ENCODE results near the gene FAM98B. TPM values are rescaled to one million over a fixed set of nuclear protein-coding genes. Genes with fewer than 3 reads are reported as not detected.

FAM98B gene
- total and polyA plus RNA-seq, 10 donors, result 5.7 to 32.3 (median 16.4) TPM

- TF ChIP-seq POLR2AphosphoS5 (IDR thresholded peaks at IDR 0.05) (no peak), POLR2A (IDR thresholded peaks at IDR 0.05) (no peak)
- TF ChIP-seq, protein P1, sequence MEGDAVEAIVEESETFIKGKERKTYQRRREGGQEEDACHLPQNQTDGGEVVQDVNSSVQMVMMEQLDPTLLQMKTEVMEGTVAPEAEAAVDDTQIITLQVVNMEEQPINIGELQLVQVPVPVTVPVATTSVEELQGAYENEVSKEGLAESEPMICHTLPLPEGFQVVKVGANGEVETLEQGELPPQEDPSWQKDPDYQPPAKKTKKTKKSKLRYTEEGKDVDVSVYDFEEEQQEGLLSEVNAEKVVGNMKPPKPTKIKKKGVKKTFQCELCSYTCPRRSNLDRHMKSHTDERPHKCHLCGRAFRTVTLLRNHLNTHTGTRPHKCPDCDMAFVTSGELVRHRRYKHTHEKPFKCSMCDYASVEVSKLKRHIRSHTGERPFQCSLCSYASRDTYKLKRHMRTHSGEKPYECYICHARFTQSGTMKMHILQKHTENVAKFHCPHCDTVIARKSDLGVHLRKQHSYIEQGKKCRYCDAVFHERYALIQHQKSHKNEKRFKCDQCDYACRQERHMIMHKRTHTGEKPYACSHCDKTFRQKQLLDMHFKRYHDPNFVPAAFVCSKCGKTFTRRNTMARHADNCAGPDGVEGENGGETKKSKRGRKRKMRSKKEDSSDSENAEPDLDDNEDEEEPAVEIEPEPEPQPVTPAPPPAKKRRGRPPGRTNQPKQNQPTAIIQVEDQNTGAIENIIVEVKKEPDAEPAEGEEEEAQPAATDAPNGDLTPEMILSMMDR (IDR thresholded peaks at IDR 0.05 in 8 of 11, conservative IDR thresholded peaks at IDR 0.05 in 3 of 11), result no peak
- intact Hi-C loops (cut with DNase I; ENCODE audit: low total_unique reads), result no loop called here
- WGBS, 5 donors, result 85 to 97% (median 92%) methylated on average over 3 of the region's 3 CpGs
- Histone ChIP-seq H3K27ac (no peak overlapping the region), H3K27me3 (replicated peaks in 1 of 7) (no peaks in the 10 kb centered on the region), H3K4me3 (no peak overlapping the region), H3K36me3 (peaks cover 0 to 15% (median 0%) of the 10 kb centered on the region in 6 donors), H3K4me1 (peaks cover 5 to 30% (median 18%) of the 10 kb centered on the region in 6 donors), H3K9me3 (no peaks in the 10 kb centered on the region)
- DNase-seq, result no peak
Observed at GRCh38 chr15:38460543-38460942, 6.6 kb downstream of the FAM98B start.

- intact Hi-C loops (cut with DNase I; ENCODE audit: low total_unique reads), result no loop called here
- DNase-seq, result no peak
- no peak overlapping the region for H3K4me3 ChIP-seq
- TF ChIP-seq, protein P1 (IDR thresholded peaks at IDR 0.05 in 8 of 11, conservative IDR thresholded peaks at IDR 0.05 in 3 of 11), result no peak
- TF ChIP-seq POLR2AphosphoS5 (IDR thresholded peaks at IDR 0.05) (no peak), POLR2A (IDR thresholded peaks at IDR 0.05) (no peak)
- no peaks in the 10 kb centered on the region for H3K9me3 ChIP-seq
- H3K4me1 ChIP-seq, result peaks cover 0 to 23% (median 11%) of the 10 kb centered on the region in 6 donors
- H3K27ac ChIP-seq, result no peak overlapping the region
- peaks cover 0 to 15% (median 0%) of the 10 kb centered on the region in 6 donors for H3K36me3 ChIP-seq
- 78 to 91% (median 87%) methylated on average over 2 of the region's 2 CpGs for WGBS, 5 donors
- H3K27me3 ChIP-seq (replicated peaks in 1 of 7), result no peaks in the 10 kb centered on the region
Observed at GRCh38 chr15:38461066-38461833, 7.3 kb downstream of the FAM98B start.

GRCh38 chr15:38463893-38464292, 10.0 kb downstream of the FAM98B start:
- 89 to 95% (median 93%) methylated on average over 3 of the region's 3 CpGs for WGBS, 5 donors
- intact Hi-C loops (cut with DNase I; ENCODE audit: low total_unique reads), result no loop called here

GRCh38 chr15:38464675-38465074, 10.7 kb downstream of the FAM98B start:
- DNase-seq, result no peak
- Histone ChIP-seq H3K4me1 (peaks cover 0 to 15% (median 6%) of the 10 kb centered on the region in 6 donors), H3K4me3 (no peak overlapping the region), H3K27me3 (replicated peaks in 1 of 7) (no peaks in the 10 kb centered on the region), H3K27ac (no peak overlapping the region), H3K36me3 (peaks cover 0 to 21% (median 6%) of the 10 kb centered on the region in 6 donors), H3K9me3 (no peaks in the 10 kb centered on the region)
- WGBS, 5 donors, result 68 to 97% (median 79%) methylated on average over 4 of the region's 4 CpGs
- TF ChIP-seq POLR2A (IDR thresholded peaks at IDR 0.05) (no peak), POLR2AphosphoS5 (IDR thresholded peaks at IDR 0.05) (no peak)
- intact Hi-C loops (cut with DNase I; ENCODE audit: low total_unique reads), result no loop called here

More at GRCh38 chr15:38463893-38464292, 10.0 kb downstream of the FAM98B start:
- TF ChIP-seq, protein P1 (IDR thresholded peaks at IDR 0.05 in 8 of 11, conservative IDR thresholded peaks at IDR 0.05 in 3 of 11), result no peak
- TF ChIP-seq POLR2AphosphoS5 (IDR thresholded peaks at IDR 0.05) (no peak), POLR2A (IDR thresholded peaks at IDR 0.05) (no peak)
- Histone ChIP-seq H3K9me3 (no peaks in the 10 kb centered on the region), H3K4me3 (no peak overlapping the region), H3K27ac (no peak overlapping the region), H3K27me3 (replicated peaks in 1 of 7) (no peaks in the 10 kb centered on the region), H3K4me1 (peaks cover 0 to 15% (median 6%) of the 10 kb centered on the region in 6 donors), H3K36me3 (peaks cover 0 to 27% (median 4%) of the 10 kb centered on the region in 6 donors)
- DNase-seq, result no peak

All from spleen (tissue), 11 donors.